GM12801 (cell line): ENCODE data around the gene ATXN10.

Source experiments
- TF ChIP-seq, protein P1 (sequence below): IDR thresholded peaks from one replicate; pipeline ENCODE4 v1.5.1; 2011; ENCODE audit warnings: control low read depth; ENCODE audit not compliant: insufficient read length; ENCODE audit errors: extremely low read depth

Gene ATXN10

DNA sequence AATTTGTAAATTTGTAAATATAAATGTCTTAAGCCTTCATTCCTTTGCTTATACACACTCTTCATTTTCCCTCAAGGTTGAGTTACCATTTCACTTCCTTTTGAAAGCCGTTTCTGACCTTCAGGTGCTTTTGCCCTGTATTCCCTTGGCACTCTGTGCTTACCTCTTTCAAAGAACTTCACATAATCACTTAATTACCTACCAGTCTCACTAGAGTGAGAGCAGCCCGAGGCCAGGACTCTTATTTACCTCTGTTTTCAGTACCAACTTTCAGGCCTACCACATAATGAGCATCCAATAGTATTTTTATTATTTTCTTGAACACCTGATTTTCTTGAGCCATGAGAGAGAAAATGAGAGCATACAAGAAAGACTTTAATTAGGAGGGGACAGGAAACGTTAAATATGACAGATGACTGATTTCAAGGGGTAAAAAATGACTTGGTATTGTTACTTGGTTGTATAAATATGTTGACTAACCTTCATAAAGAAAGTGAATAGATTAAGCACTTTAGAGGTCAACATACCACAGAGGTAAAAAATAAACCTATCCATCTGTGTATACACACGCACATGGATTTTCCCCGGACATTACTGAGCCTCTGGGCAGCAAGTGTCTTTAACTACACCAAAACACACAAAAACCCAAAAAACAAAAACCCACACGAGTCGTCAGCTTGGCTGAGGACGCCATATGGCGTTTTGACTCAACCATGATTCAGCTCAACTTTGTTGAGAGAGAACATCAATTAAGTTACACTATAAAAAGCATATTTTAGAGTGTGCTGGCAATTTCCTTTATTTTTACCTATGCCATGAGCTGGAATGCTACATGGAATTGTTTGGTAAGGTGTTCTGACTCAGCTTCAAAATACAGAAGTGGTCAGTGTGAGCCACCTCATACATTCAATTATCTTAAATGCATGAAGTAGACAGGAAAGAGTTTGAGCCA is 7.6 kb downstream of the ATXN10 start:
- TF ChIP-seq, protein P1, sequence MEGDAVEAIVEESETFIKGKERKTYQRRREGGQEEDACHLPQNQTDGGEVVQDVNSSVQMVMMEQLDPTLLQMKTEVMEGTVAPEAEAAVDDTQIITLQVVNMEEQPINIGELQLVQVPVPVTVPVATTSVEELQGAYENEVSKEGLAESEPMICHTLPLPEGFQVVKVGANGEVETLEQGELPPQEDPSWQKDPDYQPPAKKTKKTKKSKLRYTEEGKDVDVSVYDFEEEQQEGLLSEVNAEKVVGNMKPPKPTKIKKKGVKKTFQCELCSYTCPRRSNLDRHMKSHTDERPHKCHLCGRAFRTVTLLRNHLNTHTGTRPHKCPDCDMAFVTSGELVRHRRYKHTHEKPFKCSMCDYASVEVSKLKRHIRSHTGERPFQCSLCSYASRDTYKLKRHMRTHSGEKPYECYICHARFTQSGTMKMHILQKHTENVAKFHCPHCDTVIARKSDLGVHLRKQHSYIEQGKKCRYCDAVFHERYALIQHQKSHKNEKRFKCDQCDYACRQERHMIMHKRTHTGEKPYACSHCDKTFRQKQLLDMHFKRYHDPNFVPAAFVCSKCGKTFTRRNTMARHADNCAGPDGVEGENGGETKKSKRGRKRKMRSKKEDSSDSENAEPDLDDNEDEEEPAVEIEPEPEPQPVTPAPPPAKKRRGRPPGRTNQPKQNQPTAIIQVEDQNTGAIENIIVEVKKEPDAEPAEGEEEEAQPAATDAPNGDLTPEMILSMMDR: no peak

DNA sequence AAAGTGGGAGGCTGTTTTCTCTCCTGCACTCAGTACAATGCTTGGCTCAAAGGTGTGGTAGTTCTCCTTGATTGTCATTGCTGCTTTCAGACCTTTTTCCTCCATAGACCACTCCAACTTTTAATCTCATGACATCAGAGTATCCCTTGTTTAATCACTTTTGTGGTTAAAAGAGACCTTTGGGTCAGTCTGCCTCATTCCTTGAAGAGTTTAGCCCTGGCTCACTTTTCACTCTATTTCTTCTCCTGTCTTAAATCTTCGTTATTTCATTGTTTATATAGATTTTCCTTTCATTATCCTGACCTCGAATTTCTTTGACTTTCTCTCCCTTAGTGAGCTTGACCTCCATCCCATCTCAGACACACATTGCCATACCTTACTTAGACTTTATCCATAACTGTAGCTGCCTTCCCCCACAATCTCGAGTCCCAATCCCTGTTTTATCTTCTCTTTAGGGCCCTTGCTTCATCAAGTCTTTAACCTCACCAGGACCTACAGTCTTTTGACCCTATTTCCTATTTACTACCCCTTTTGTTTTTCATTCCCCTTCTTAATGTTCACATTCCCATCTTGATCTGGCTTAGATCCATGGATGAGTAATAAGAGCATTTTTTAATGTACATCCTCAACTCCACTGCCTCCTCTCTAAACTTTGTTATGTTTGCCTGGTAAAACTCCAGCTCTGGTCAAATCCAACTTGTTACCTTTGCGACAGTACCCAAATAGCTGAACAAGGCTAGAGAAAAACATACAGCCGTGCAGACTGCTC is 9.5 kb downstream of the ATXN10 start:
- TF ChIP-seq, protein P1: no peak

DNA sequence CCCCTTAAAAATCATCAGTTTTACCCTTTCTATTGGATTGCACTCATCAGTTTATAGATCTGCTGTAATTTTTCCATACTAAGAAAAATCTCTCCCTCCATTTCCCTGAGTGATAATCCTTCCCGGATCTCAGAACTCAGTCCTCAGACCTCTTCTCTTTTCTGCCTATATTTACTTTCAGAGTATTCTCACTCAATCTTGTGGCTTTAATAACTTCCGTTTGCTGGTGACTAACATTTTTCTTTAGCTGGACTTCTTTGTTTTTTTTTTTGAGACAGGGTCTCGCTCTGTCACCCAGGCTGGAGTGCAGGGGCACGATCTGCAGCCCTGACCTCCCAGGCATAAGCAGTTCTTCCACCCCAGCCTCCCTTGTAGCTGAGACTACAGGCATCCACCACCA is 10.4 kb downstream of the ATXN10 start:
- TF ChIP-seq, protein P1: no peak

DNA sequence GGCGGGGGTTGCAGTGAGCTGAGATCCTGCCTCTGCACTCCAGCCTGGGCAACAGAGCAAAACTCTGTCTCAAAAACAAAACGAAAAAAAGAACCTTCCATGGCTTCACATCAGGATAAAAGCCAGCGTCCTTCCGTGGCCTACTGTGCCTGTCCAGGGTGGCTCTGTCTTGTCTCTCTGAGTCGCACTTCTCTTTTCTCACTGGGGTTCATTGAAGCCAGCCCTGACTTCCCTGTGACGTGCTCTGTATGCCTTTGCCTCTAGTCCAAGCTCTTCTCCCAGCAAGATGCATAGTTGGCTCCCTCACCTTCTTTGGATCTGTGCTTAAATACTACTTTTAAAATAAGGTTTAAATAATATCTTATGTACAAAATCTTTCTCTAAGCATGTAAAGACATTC is 11.6 kb downstream of the ATXN10 start:
- TF ChIP-seq, protein P1: no peak

DNA sequence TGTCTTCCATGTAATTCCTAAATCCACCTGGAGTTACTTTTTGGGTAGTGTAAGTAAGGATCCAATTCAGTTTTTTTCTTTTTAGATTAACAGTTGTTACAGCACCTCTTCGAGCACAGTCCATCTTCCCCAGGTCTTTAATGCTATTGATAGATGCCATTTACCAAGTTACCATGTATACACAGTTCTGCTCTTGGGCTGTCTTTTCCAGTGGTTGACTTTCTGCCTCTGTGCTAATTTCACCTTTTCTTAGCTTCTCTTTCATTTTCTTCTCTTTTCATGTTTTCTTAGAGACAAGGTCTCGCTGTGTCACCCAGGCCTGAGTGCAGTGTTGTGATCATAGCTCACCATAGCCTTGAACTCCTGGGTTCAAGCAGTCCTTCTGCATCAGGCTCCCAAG is 12.0 kb downstream of the ATXN10 start:
- TF ChIP-seq, protein P1: no peak

DNA sequence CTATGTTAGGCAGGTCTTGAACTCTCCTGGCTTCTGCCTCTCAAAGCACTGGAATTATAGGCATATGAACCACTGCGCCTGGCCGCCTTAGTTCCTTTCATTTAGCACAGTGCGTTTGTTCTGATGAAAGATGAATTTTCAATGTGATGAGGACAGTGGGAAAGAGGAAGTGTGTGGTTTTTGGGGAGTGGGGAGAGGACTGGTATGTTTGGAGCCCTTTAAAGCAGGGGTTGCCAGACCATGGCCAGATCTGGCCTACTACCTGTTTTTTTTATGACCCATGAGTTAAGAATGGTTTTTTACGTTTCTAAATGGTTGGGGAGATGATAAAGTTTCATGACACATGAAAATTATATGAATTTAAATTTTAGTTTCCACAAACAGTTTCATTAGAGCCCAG is 12.5 kb downstream of the ATXN10 start:
- TF ChIP-seq, protein P1: no peak
